ENCODE results near the gene GRHL1. TPM values are rescaled to one million over a fixed set of nuclear protein-coding genes. Genes with fewer than 3 reads are reported as not detected.
"Not testable (repeated sequence)": the region's sequence is repeated elsewhere in the genome, so short reads cannot be mapped to it uniquely, and the experiment has no call there.

Gene GRHL1
- total and polyA plus RNA-seq, 2 donors = 2.8 to 15.9 TPM

DNA sequence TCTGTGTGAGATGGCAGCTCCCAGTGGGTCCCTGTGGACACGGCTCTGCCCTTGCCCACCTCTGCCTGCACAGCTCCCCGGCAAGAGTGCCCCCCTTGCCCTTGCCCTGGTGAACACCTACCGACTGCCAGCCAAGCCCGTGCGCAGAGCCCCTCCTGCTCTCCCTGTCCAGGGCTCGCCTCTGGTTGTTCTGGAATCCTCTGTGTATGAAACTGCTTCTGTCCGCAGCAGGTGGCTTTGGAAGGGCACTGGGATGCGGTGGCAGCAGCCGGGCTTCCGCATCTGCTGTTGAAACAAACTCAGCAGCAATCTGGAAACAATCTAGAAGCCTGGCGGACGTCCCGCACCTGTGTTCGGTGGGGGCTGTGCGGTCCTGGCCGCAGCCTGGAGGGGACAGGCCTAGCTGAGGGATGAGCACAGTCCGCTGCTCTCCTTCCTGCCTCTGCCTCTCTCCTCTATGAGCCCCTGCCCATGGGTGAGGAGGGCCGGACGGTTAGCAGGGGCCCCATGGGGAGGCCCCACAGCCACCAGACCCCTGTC lies 57.8 kb downstream of the GRHL1 start:
- Histone ChIP-seq H3K27ac (ENCODE audit: low read depth) (no peak overlapping the region), H3K4me3 (ENCODE audit: low read depth, low read length) (no peak overlapping the region), H3K36me3 (ENCODE audit: insufficient read depth) (no peaks in the 10 kb centered on the region), H3K4me1 (ENCODE audit: insufficient read depth) (no peaks in the 10 kb centered on the region)
- 88% methylated on average over 19 of the region's 19 CpGs for WGBS
- DNase-seq (ENCODE audit: extremely low spot score) = no peak

DNA sequence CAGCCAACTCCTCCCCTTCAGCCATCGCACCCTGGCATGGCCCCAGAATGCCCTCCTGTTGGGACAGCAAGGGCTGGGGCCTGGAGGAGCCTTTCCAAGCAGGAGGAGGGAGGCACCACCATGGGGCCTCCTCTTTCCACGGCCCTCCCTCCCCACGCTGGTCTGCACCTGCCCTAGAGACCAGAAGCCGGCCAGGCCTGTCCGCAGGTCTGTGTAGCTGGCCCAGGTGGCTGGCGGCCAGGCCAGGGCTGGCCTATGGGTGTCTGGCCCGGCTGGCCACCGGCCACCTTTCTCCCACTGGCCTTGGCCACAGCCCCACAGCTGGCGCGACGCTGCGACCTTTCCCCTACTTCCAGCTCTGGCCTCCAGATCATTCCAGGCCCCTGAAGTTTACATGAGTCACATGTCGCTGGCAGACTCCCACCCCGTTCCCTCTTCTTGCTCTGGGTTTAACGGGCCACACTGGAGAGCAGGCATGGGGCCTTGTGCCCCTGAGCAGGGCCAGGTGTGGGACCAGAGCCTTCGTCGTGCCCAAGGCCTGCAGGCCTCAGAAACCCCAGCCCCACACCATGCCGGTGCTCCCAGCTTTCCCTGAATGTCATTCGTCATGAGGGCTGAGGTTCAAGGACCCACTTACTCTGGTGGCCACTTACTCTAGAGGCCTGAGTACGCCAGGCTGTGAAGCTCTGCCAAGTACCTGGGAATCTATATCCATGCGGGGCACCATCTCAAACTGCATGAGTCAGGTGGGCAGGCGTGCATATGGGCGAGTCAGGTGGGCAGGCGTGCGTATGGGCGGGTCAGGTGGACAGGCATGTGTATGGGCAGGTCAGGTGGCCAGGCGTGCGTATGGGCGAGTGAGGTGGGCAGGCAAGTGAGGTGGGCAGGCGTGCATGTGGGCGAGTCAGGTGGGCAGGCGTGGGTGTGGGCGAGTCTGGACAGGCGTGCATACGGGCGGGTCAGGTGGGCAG lies 58.6 kb downstream of the GRHL1 start:
- Histone ChIP-seq H3K27ac (ENCODE audit: low read depth) (no peak overlapping the region), H3K4me1 (ENCODE audit: insufficient read depth) (no peaks in the 10 kb centered on the region), H3K36me3 (ENCODE audit: insufficient read depth) (no peaks in the 10 kb centered on the region), H3K4me3 (ENCODE audit: low read depth, low read length) (no peak overlapping the region)
- DNase-seq (ENCODE audit: extremely low spot score) = no peak
- WGBS = 59% methylated on average over 36 of the region's 36 CpGs

DNA sequence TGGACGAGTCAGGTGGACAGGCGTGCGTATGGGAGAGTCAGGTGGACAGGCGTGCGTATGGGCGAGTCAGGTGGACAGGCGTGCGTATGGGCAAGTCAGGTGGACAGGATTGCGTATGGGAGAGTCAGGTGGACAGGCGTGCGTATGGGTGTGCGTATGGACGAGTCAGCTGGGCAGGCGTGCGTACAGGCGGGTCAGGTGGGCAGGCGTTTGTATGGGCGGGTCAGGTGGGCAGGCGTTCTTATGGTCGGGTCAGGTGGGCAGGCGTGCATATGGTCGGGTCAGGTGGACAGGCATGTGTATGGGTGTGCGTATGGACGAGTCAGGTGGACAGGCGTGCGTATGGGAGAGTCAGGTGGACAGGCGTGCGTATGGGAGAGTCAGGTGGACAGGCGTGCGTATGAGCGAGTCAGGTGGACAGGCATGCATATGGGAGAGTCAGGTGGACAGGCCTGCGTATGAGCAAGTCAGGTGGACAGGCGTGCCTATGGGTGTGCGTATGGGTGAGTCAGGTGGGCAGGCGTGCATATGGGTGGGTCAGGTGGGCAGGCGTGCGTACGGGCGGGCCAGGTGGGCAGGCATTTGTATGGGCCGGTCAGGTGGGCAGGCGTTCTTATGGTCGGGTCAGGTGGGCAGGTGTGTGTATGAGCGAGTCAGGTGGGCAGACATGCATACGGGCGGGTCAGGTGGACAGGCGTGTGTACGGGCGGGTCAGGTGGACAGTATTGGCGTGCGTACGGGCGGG lies 59.5 kb downstream of the GRHL1 start:
- not testable (repeated sequence) for DNase-seq (ENCODE audit: extremely low spot score); H3K4me3 ChIP-seq (ENCODE audit: low read depth, low read length); H3K4me1 ChIP-seq (ENCODE audit: insufficient read depth); H3K36me3 ChIP-seq (ENCODE audit: insufficient read depth); H3K27ac ChIP-seq (ENCODE audit: low read depth)
- WGBS = 97% methylated on average over 52 of the region's 52 CpGs

DNA sequence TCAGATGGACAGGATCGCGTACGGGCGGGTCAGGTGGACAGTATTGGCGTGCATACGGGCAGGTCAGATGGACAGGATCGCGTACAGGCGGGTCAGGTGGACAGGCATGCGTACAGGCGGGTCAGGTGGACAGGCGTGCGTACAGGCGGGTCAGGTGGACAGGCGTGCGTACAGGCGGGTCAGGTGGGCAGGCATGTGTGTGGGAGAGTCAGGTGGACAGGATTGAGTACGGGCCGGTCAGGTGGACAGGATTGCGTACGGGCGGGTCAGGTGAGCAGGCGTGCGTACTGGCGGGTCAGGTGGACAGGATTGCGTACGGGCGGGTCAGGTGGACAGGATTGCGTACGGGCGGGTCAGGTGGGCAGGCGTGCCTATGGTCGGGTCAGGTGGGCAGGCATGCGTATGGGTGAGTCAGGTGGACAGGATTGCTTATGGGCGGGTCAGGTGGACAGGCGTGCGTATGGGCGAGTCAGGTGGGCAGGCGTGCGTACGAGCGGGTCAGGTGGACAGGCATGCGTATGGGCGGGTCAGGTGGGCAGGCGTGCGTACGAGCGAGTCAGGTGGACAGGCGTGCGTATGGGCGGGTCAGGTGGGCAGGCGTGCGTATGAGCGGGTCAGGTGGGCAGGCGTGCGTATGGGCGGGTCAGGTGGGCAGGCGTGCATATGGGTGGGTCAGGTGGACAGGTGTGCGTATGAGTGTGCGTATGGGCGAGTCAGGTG lies 60.3 kb downstream of the GRHL1 start:
- WGBS = 96% methylated on average over 61 of the region's 61 CpGs
- DNase-seq (ENCODE audit: extremely low spot score); H3K27ac ChIP-seq (ENCODE audit: low read depth); H3K4me1 ChIP-seq (ENCODE audit: insufficient read depth); H3K4me3 ChIP-seq (ENCODE audit: low read depth, low read length); H3K36me3 ChIP-seq (ENCODE audit: insufficient read depth): not testable (repeated sequence)

DNA sequence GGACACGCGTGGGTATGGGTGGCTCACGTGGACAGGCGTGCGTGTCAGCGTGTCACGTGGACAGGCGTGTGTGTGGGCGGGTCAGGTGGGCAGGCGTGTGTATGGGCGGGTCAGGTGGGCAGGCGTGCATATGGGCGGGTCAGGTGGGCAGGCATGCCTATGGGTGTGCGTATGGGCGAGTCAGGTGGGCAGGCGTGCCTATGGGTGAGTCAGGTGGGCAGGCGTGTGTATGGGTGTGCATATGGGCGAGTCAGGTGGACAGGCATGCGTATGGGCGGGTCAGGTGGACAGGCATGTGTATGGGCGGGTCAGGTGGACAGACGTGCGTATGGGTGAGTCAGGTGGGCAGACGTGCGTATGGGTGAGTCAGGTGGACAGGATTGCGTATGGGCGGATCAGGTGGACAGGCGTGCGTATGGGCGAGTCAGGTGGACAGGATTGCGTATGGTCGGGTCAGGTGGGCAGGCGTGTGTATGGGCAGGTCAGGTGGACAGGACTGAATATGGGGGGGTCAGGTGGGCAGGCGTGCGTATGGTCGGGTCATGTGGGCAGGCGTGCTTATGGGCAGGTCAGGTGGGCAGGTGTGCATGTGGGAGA lies 61.0 kb downstream of the GRHL1 start:
- H3K4me3 ChIP-seq (ENCODE audit: low read depth, low read length); H3K27ac ChIP-seq (ENCODE audit: low read depth); H3K4me1 ChIP-seq (ENCODE audit: insufficient read depth); DNase-seq (ENCODE audit: extremely low spot score); H3K36me3 ChIP-seq (ENCODE audit: insufficient read depth): not testable (repeated sequence)
- 95% methylated on average over 37 of the region's 37 CpGs for WGBS

DNA sequence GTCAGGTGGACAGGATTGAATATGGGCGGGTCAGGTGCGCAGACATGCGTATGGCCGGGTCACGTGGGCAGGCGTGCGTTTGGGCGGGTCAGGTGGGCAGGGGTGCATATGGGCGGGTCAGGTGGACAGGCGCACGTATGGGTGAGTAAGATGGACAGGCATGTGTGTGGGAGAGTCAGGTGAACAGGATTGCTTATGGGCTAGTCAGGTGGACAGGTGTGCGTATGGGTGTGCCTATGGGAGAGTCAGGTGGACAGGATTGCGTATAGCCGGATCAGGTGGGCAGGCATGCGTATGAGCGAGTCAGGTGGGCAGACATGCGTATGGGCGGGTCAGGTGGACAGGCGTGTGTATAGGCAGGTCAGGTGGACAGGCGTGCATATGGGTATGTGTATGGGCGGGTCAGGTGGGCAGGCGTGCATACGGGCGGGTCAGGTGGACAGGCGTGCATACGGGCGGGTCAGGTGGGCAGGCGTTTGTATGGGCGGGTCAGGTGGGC lies 61.5 kb downstream of the GRHL1 start:
- 93% methylated on average over 29 of the region's 29 CpGs for WGBS
- DNase-seq (ENCODE audit: extremely low spot score) = no peak
- no peaks in the 10 kb centered on the region for H3K4me1 ChIP-seq (ENCODE audit: insufficient read depth)
- no peak overlapping the region for H3K27ac ChIP-seq (ENCODE audit: low read depth)
- no peak overlapping the region for H3K4me3 ChIP-seq (ENCODE audit: low read depth, low read length)
- no peaks in the 10 kb centered on the region for H3K36me3 ChIP-seq (ENCODE audit: insufficient read depth)

DNA sequence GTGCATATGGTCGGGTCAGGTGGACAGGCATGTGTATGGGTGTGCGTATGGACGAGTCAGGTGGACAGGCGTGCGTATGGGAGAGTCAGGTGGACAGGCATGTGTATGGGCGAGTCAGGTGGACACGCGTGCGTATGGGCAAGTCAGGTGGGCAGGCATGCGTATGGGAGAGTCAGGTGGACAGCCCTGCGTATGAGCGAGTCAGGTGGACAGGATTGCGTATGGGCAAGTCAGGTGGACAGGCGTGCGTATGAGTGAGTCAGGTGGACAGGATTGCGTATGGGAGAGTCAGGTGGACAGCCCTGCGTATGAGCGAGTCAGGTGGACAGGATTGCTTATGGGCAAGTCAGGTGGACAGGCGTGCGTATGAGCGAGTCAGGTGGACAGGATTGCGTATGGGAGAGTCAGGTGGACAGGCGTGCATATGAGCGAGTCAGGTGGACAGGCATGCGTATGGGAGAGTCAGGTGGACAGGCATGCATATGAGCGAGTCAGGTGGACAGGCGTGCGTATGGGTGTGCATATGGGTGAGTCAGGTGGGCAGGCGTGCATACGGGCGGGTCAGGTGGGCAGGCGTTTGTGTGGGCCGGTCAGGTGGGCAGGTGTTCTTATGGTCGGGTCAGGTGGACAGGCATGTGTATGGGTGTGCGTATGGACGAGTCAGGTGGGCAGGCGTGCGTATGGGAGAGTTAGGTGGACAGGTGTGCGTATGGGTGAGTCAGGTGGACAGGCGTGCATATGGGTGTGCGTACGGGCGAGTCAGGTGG lies 62.3 kb downstream of the GRHL1 start:
- DNase-seq (ENCODE audit: extremely low spot score); H3K4me3 ChIP-seq (ENCODE audit: low read depth, low read length); H3K4me1 ChIP-seq (ENCODE audit: insufficient read depth); H3K36me3 ChIP-seq (ENCODE audit: insufficient read depth); H3K27ac ChIP-seq (ENCODE audit: low read depth): not testable (repeated sequence)
- WGBS = 95% methylated on average over 43 of the region's 43 CpGs

DNA sequence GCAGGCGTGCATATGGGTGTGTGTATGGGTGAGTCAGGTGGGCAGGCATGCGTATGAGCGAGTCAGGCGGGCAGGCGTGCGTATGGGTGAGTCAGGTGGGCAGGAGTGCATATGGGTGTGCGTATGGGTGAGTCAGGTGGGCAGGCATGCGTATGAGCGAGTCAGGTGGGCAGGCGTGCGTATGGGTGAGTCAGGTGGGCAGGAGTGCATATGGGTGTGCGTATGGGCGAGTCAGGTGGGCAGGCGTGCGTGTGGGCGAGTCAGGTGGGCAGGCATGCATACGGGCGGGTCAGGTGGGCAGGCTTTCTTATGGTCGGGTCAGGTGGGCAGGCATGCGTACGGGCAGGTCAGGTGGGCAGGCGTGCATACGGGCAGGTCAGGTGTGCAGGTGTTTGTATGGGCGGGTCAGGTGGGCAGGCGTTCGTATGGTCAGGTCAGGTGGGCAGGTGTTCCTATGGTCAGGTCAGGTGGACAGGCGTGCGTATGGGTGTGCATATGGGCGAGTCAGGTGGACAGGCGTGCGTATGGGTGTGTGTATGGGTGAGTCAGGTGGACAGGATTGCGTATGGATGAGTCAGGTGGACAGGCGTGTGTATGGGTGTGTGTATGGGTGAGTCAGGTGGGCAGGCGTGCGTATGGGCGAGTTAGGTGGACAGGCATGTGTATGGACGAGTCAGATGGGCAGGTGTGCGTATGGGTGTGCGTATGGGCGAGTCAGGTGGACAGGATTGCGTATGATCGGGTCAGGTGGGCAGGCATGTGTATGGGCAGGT lies 63.1 kb downstream of the GRHL1 start:
- DNase-seq (ENCODE audit: extremely low spot score) = no peak
- no peaks in the 10 kb centered on the region for H3K36me3 ChIP-seq (ENCODE audit: insufficient read depth)
- no peak overlapping the region for H3K27ac ChIP-seq (ENCODE audit: low read depth)
- H3K4me3 ChIP-seq (ENCODE audit: low read depth, low read length) = no peak overlapping the region
- H3K4me1 ChIP-seq (ENCODE audit: insufficient read depth) = no peaks in the 10 kb centered on the region
- 96% methylated on average over 42 of the region's 42 CpGs for WGBS

DNA sequence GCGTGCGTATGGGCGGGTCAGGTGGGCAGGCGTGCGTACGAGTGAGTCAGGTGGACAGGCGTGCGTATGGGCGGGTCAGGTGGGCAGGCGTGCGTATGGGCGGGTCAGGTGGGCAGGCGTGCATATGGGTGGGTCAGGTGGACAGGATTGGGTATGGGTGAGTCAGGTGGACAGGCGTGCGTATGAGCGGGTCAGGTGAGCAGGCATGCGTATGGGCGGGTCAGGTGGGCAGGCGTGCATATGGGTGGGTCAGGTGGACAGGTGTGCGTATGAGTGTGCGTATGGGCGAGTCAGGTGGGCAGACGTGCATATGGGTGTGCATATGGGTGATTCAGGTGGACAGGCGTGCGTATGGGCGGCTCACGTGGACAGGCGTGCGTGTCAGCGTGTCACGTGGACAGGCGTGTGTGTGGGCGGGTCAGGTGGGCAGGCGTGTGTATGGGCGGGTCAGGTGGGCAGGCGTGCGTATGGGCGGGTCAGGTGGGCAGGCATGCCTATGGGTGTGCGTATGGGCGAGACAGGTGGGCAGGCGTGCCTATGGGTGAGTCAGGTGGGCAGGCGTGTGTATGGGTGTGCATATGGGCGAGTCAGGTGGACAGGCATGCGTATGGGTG lies 64.0 kb downstream of the GRHL1 start:
- not testable (repeated sequence) for H3K27ac ChIP-seq (ENCODE audit: low read depth)

DNA sequence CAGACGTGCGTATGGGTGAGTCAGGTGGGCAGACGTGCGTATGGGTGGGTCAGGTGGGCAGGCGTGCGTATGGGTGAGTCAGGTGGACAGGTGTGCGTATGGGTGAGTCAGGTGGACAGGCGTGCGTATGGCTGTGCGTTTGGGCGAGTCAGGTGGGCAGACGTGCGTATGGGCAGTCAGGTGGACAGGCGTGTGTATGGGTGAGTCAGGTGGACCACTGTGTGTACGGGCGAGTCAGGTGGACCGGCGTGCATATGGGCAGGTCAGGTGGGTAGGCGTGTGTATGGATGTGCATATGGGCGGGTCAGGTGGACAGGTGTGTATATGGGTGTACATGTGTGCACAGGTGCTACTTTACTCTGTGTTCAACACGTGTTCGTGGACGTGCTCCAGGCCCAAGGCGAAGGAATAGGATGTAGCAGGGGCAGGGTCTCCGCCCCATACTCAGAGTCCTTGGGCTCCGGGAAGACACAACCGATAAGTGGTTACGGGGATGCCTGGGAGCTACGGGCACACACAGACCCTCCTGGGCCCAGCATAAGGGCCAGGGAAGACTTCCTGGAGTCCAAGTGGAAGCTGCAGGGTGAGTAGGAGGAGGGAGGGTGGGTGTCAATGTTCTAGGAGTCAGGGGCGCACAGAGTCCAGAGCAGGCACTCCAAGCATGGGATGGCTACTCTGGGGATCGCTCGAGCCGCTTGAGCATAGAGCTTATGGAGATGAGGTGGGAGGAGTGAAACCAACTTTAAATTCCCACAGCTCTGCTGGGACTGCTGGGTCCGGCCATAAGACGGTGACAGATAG lies 64.7 kb downstream of the GRHL1 start:
- Histone ChIP-seq H3K27ac (ENCODE audit: low read depth) (no peak overlapping the region), H3K36me3 (ENCODE audit: insufficient read depth) (no peaks in the 10 kb centered on the region), H3K4me1 (ENCODE audit: insufficient read depth) (no peaks in the 10 kb centered on the region), H3K4me3 (ENCODE audit: low read depth, low read length) (no peak overlapping the region)
- 91% methylated on average over 35 of the region's 35 CpGs for WGBS
- no peak for DNase-seq (ENCODE audit: extremely low spot score)

More for the DNA sequence above, 64.0 kb downstream of the GRHL1 start:
- not testable (repeated sequence) for H3K4me3 ChIP-seq (ENCODE audit: low read depth, low read length); H3K36me3 ChIP-seq (ENCODE audit: insufficient read depth); DNase-seq (ENCODE audit: extremely low spot score); H3K4me1 ChIP-seq (ENCODE audit: insufficient read depth)
- WGBS = 98% methylated on average over 44 of the region's 44 CpGs

DNA sequence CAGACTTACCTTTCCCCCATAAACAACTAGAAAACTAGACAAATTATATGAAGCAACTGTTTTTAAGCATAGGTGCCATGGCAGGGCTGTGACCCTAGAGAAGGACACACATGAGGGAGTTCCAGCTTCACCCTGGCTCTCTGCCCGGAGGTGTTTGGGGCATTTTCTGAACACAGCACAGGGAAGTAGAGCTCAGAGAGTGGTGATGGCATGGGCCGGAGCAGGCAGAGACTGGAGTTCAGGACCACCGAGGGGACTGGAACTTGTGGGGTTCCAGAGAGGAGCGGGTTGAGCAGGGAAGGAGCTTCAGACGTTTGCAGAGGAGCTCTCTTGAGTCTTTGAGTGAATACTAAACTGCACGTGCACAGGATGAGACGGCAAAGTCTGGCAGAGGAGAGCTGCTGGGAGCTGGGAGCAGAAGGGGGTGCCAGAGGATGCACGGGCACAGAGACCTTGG lies 65.3 kb downstream of the GRHL1 start:
- WGBS = 88% methylated on average over 8 of the region's 8 CpGs
- Histone ChIP-seq H3K27ac (ENCODE audit: low read depth) (no peak overlapping the region), H3K4me3 (ENCODE audit: low read depth, low read length) (no peak overlapping the region), H3K36me3 (ENCODE audit: insufficient read depth) (no peaks in the 10 kb centered on the region), H3K4me1 (ENCODE audit: insufficient read depth) (no peaks in the 10 kb centered on the region)
- DNase-seq (ENCODE audit: extremely low spot score) = no peak

Measured in urinary bladder (tissue), 4 donors.